HFFc6 (cell line): ENCODE data around the gene GFRA3. TPM values are rescaled to one million over a fixed set of nuclear protein-coding genes. Genes with fewer than 3 reads are reported as not detected.

Source experiments
- DNase-seq: peaks from one replicate; pipeline ENCODE4 v3.0.0-alpha.2; 2018
- H3K27ac Mint-ChIP-seq: 2 replicates; pipeline ENCODE4 v1.8.0; 2020; ENCODE audit warnings: mild to moderate bottlenecking, mixed read lengths
- H3K27me3 Mint-ChIP-seq: 2 replicates; pipeline ENCODE4 v1.8.0; 2021; ENCODE audit warnings: mild to moderate bottlenecking, moderate library complexity, mixed read lengths; ENCODE audit not compliant: insufficient read depth
- H3K36me3 Mint-ChIP-seq: 2 replicates; pipeline ENCODE4 v1.8.0; 2021; ENCODE audit warnings: low read depth, mixed read lengths
- H3K4me1 Mint-ChIP-seq: 2 replicates; pipeline ENCODE4 v1.8.0; 2020; ENCODE audit warnings: low read depth, mixed read lengths
- H3K4me3 Mint-ChIP-seq: 2 replicates; pipeline ENCODE4 v1.8.0; 2020; ENCODE audit warnings: mild to moderate bottlenecking, moderate library complexity, mixed read lengths
- H3K9me3 Mint-ChIP-seq: 2 replicates; pipeline ENCODE4 v1.8.0; 2020; ENCODE audit warnings: mild to moderate bottlenecking, mixed read lengths
- total RNA-seq, 6 experiments: library from RNA; stranded (reverse); fragmentation: NEBNext Ultra II Directional; extraction: Animal tissue kit (Norgen Biotek cat#: 25700); gene quantifications; 2 replicates in 1 of 6; 3 replicates in 5 of 6; pipeline ENCODE4 v1.2.3, GENCODE V29; 2021
- TF ChIP-seq, protein P1 (sequence below): fragments of 200-600 bp; sonication (generic); IDR thresholded peaks from 2 replicates; pipeline ENCODE4 v1.5.0; 2021; ENCODE audit warnings: antibody characterized with exemption, mild to moderate bottlenecking

Gene GFRA3
- total RNA-seq, 6 experiments from 2014 or later, result not detected

DNA sequence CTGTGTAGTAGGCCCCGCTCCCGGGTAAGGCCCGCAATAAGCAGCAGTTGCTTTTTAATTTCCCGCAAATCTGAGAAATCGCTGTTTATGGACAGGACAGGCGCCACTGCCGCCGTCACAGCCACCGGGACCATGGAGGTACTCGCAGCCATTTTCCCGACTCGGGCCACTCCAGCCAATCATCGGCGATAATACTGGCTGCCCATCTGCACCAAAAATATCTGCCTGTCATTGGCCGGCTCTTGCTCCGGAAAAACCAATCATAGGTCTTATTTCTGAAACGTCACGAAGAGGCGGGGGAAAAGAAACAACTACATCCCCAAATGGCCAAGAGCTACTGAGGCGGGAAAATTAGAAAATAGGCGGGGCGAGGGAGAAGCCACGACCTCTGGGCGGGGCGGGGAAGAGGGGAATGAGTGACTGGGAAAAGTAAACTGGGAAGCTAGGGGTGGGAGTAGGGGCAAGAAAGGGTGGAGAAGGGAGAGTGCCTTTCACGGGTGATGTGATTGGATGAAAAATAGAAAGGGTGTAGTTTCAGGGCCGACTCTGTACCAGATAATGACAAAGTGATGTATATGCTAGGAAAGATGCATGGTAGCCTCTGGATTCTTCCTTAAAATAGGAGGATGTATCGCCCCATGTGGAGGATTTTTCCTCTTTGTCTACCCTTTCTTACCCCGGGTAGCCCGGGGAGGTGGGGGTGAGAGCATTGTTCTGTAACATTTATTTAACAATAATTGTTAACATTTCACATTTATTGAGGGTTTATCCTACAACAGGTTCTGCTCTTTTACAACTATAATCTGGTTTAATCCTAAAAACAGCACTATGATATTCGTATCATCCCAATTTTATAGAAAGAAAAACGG, 61.0 kb downstream of the GFRA3 start, which contains the start of gene CDC23:
Gene CDC23 (minus strand): TSS at position 163 of the 869 bp plus-strand sequence. CDS start 11 bp downstream, at position 152.
- H3K27me3 Mint-ChIP-seq, result peaks cover 3% of the 10 kb centered on the region; the same call in 1 of the 2 replicates
- no peaks in the 10 kb centered on the region for H3K9me3 Mint-ChIP-seq
- peak within 1 kb of the TSS; percentile 99 for H3K4me3 Mint-ChIP-seq
- H3K4me1 Mint-ChIP-seq, result peaks cover 10% of the 10 kb centered on the region
- DNase-seq, result peak; percentile 99
- TF ChIP-seq, protein P1, sequence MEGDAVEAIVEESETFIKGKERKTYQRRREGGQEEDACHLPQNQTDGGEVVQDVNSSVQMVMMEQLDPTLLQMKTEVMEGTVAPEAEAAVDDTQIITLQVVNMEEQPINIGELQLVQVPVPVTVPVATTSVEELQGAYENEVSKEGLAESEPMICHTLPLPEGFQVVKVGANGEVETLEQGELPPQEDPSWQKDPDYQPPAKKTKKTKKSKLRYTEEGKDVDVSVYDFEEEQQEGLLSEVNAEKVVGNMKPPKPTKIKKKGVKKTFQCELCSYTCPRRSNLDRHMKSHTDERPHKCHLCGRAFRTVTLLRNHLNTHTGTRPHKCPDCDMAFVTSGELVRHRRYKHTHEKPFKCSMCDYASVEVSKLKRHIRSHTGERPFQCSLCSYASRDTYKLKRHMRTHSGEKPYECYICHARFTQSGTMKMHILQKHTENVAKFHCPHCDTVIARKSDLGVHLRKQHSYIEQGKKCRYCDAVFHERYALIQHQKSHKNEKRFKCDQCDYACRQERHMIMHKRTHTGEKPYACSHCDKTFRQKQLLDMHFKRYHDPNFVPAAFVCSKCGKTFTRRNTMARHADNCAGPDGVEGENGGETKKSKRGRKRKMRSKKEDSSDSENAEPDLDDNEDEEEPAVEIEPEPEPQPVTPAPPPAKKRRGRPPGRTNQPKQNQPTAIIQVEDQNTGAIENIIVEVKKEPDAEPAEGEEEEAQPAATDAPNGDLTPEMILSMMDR, result 0 out of 2 replicates have a peak, but pooled peaks have one; percentile 8
- peak within 1 kb of the TSS; percentile 95 for H3K27ac Mint-ChIP-seq
- H3K36me3 Mint-ChIP-seq, result peaks cover 10% of the 10 kb centered on the region

DNA sequence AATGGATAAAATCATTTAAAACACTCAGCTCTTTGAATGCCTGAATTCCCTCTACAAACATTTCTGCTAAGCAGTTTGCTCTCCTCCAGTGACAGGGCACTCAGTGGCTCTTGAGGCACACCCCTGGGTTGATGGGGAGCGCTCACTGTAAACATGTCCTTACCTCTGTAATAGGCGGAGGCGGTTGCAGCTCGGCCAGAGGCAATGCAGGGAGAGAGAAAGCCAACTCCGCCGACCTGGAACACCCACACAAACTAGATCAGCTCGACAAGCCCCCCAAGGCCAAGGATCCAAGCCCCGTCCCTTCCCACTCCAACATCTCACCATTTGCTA, 61.6 kb downstream of the GFRA3 start:
- Mint-ChIP-seq H3K9me3 (no peaks in the 10 kb centered on the region), H3K27me3 (peaks cover 3% of the 10 kb centered on the region; the same call in 1 of the 2 replicates), H3K27ac (peak overlapping the region; percentile 95), H3K4me1 (peaks cover 10% of the 10 kb centered on the region), H3K36me3 (peaks cover 10% of the 10 kb centered on the region), H3K4me3 (peak overlapping the region; percentile 99)
- DNase-seq, result peak; percentile 0
- TF ChIP-seq, protein P1, result no peak

DNA sequence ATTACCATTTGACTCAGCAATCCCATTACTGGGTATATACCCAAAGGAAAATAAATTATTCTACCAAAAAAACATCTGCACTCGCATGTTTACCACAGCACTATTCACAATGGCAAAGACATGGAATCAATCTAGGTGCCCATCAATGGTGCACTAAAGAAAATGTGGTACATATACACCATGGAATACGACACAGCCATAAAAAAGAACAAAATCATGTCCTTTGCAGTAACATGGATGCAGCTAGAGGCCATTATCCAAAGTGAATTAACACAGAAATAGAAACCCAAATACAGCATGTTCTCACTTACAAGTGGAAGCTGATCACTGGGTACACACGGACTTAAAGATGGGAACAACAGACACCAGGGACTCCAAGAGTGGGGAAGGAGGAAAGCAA, 63.4 kb downstream of the GFRA3 start:
- H3K4me1 Mint-ChIP-seq, result peaks cover 10% of the 10 kb centered on the region
- no peak overlapping the region for H3K4me3 Mint-ChIP-seq
- TF ChIP-seq, protein P1, result no peak
- no peak for DNase-seq
- no peak overlapping the region for H3K27ac Mint-ChIP-seq
- peaks cover 10% of the 10 kb centered on the region for H3K36me3 Mint-ChIP-seq
- peaks cover 3% of the 10 kb centered on the region; the same call in 1 of the 2 replicates for H3K27me3 Mint-ChIP-seq
- no peaks in the 10 kb centered on the region for H3K9me3 Mint-ChIP-seq

Other genes with a start within 250 kb of the GFRA3 start
- 10 to 100 TPM; 27.5 to 38.2 (median 31.8) TPM for gene FAM13B, start 241.5 kb downstream of the GFRA3 start, total RNA-seq
- gene WNT8A, start 190.6 kb downstream of the GFRA3 start, total RNA-seq, result not detected
- gene NME5, start 135.2 kb downstream of the GFRA3 start, total RNA-seq, result under 1 TPM; 0.21 to 0.84 (median 0.42) TPM
- gene BRD8, start 96.0 kb downstream of the GFRA3 start, total RNA-seq, result 10 to 100 TPM; 42.8 to 50.2 (median 45.2) TPM
- 10 to 100 TPM; 32.8 to 83.9 (median 79.4) TPM for gene KIF20A, start 95.5 kb downstream of the GFRA3 start, total RNA-seq
- 10 to 100 TPM; 21.6 to 29.3 (median 28.6) TPM for gene CDC23, start 61.3 kb downstream of the GFRA3 start, total RNA-seq
- 10 to 100 TPM in 1 of 6 experiments, 1 to 10 TPM in 5; 4.1 to 10.5 (median 8.7) TPM for gene CDC25C, start 57.2 kb upstream of the GFRA3 start, total RNA-seq
- gene FAM53C, start 63.6 kb upstream of the GFRA3 start, total RNA-seq, result 10 to 100 TPM; 28.7 to 34.4 (median 29.7) TPM
- gene KDM3B, start 78.1 kb upstream of the GFRA3 start, total RNA-seq, result 10 to 100 TPM; 29.0 to 37.8 (median 33.3) TPM
- gene REEP2, start 164.4 kb upstream of the GFRA3 start, total RNA-seq, result 10 to 100 TPM; 27.8 to 36.6 (median 33.2) TPM
- gene EGR1, start 190.9 kb upstream of the GFRA3 start, total RNA-seq, result 100 to 1,000 TPM in 5 of 6 experiments, 10 to 100 TPM in 1; 58.3 to 156 (median 135) TPM